Retinal pigment epithelial cell (primary cell): ENCODE data around the gene MAN1A2.
A peak's percentile ranks its signal among the peaks of the same experiment; 100 is the strongest.
"Not testable (repeated sequence)": the region's sequence is repeated elsewhere in the genome, so short reads cannot be mapped to it uniquely, and the experiment has no call there.

Experiments
- DNase-seq: peaks from one replicate; pipeline ENCODE4 v3.0.0-alpha.2; 2010; ENCODE audit warnings: low read depth
- H3K4me3 ChIP-seq: 2 replicates; pipeline ENCODE4 v1.5.1; 2011; ENCODE audit warnings: mild to moderate bottlenecking, low read length, control low read depth, moderate library complexity
- TF ChIP-seq, protein P1 (sequence below): conservative IDR thresholded peaks from 2 replicates; pipeline ENCODE4 v1.5.1; 2011; ENCODE audit warnings: low read depth, low read length, control low read depth, inconsistent platforms

The MAN1A2 gene

DNA sequence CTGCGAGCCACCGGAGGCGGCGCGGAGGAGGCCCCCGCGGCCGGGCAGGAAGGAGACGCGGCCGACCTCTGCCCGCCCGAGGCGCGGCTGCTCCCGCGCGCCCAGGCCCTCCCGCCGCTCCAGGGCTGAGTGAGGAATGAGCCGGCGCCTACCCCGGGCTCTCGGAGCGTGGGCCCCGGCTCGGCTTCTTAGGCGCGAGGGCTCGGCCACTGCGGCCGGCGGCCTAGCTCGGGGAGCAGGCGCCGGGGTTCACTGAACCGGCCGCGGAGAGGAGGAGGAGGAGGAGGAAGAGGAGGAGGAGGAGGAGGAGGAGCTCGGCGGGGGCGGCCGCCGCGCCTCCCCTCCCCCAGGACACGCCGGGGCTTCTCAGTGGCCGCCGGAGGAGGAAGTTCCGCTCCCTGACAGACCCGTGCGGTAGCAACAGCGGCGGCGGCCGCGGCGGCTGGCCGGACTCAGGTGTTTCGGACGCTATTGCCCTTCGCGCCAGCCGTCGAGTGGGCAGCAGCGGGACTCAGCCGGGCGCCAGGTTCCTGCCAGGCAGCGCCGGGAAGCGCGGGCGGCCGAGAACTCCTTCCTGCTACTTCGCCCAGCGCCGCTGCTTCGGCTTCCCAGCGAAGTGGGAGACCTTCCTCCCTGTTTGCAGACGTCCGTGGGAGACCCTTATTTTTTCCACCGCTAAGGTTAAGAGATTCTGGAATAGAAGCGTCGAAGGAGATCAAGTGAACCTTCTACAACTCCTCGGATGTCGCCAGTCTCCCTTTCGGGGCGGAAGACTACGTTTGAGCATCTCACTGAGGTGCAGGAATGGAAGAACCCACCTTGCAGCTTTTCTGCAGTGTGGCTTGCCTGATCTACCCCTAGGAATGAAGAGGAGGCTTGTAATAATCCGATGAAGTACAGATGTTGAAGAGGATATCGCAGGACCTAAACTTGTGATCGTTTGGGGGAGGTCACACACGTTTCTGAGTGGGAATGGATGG, at the start of gene MAN1A2:
Gene MAN1A2, plus strand, starts transcription at position 404 of the 980 bp plus-strand sequence. CDS start 735 bp downstream, outside the sequence.
- TF ChIP-seq, protein P1, sequence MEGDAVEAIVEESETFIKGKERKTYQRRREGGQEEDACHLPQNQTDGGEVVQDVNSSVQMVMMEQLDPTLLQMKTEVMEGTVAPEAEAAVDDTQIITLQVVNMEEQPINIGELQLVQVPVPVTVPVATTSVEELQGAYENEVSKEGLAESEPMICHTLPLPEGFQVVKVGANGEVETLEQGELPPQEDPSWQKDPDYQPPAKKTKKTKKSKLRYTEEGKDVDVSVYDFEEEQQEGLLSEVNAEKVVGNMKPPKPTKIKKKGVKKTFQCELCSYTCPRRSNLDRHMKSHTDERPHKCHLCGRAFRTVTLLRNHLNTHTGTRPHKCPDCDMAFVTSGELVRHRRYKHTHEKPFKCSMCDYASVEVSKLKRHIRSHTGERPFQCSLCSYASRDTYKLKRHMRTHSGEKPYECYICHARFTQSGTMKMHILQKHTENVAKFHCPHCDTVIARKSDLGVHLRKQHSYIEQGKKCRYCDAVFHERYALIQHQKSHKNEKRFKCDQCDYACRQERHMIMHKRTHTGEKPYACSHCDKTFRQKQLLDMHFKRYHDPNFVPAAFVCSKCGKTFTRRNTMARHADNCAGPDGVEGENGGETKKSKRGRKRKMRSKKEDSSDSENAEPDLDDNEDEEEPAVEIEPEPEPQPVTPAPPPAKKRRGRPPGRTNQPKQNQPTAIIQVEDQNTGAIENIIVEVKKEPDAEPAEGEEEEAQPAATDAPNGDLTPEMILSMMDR = no peak
- peak within 1 kb of the TSS; percentile 69 for H3K4me3 ChIP-seq
- DNase-seq = peak; percentile 38

DNA sequence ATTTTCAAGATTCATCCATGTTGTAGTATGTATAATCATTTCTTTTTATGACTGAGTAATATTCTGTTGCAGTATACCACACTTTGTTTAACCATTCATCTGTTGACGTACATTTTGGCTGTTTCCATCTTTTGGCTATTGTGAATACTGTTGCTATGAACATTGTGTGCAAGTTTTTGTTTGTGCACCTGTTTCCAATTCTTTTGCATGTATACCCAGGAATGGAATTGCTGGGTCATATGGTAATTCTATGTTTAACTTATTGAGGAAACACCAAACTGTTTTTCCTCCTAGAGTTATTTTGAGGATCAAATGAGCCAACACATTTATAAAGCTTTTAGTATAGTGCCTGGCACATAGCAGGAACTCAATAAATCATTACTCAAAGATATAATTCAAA, 49.2 kb upstream of the MAN1A2 start:
- no peak for DNase-seq
- TF ChIP-seq, protein P1 = no peak
- no peak overlapping the region for H3K4me3 ChIP-seq

DNA sequence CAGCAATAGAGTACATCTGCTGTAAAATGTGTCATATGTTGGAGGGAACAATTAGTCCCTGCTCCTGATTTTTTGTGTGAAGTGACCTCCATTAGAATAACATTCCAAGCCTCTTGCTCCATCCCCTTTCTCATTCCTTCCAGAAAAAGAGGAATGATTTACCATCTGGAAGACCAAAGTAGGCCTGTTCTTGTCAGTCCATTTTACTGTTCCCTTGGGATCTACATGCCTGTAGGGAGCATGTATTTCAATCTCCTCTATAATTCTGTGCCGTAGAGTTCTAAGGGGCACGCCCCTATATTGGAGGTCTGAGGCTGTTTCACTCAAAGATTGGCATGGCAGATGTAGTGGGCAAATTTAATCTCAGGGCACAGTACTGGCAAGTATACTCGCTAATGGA, 48.8 kb upstream of the MAN1A2 start:
- no peak overlapping the region for H3K4me3 ChIP-seq
- no peak for DNase-seq
- TF ChIP-seq, protein P1 = no peak

DNA sequence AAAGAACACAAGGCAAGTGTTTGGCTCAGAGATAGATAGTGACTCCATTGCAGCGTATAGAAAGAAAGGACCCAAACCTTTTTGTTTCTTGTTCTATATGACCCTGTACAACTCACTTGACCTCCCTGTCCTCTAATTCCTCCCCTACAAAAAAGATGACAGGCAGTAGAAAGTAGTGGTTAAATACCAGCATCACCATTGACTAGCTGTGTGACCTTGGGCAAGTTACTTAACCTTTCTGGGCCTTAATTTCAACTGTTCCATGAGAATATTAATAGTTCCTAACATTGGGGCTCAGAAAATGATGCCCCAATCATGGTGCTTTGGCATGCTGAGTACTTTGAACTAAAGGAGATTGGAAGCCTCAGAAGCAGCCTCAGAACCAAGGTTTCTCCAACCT, 46.7 kb upstream of the MAN1A2 start:
- H3K4me3 ChIP-seq = no peak overlapping the region
- no peak for DNase-seq
- TF ChIP-seq, protein P1 = no peak

DNA sequence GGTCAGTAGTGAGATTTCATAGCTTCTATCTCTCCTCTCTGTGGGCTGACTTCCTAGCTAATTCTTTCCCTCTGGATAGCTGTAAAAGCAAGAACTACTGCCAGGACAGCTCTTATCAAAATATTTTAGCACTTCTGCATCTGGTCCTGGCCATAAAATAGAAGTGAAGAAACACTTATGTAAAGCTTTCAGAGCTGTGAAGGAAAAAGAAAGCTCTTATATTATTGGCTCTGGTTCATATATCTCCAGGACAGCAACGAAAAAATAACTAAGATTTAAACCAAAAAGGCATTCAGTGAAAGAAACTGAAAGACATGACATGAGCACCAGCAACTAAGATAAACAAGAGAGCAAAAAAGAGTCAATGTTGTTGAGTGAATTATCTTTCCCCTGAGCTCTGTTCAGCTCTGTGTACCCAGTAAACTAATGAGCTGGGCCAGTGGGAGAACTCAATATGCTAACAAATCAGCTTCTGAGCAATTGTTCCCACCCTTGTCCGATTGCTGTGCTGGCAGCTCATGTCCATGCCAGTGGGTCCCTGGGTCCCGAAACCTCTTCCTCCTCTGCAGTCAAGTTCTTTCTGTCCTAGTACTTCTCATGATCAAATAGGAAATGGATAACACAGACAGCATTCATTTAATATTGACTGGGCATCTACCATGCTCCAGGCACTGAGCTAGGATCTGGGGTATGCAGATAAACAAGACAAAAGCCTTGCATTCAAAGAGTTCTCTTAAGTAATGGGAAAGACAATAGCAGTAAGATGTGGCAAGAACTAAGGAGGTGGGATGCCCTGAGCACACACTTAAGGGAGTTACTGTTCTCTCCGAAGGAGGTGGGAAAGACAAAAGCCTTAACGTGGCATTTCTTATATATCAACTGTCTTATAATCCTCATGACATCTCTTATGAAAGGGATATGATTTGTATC, 45.3 kb upstream of the MAN1A2 start:
- TF ChIP-seq, protein P1 = no peak
- no peak for DNase-seq

DNA sequence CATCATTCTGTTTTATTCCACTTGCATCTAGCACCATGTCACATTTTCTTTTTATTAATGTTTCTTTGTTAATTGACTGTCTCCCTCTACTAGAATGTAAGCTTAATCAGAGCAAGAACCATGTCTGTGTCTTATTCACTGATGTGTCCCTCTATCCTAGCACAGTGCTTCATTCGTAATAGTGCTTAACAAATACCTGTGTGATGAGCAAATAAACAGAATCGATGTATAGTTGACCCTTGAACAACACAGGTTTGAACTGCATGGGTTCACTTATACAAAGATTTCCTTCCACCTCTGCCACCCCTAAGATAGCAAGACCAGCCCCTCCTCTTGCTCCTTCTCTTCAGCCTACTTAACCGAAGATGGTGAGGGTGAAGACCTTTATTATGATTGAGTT, 42.9 kb upstream of the MAN1A2 start:
- no peak overlapping the region for H3K4me3 ChIP-seq
- no peak for DNase-seq
- TF ChIP-seq, protein P1 = no peak

More for the DNA sequence above, 45.3 kb upstream of the MAN1A2 start:
- H3K4me3 ChIP-seq = no peak overlapping the region

DNA sequence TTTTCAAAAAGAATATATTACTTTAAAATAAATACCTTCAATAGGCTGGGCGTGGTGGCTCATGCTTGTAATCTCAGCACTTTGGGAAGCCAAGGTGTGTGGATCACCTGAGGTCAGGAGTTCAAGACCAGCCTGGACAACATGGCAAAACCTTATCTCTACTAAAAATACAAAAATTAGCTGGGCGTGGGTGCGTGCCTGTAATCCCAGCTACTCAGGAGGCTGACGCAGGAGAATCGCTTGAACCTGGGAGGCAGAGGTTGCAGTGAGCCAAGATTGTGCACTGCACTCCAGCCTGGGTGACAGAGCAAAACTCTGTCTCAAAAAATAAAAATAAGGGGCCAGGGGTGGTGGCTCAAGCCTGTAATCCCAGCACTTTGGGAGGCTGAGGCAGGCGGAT, 41.2 kb upstream of the MAN1A2 start:
- not testable (repeated sequence) for DNase-seq, H3K4me3 ChIP-seq
